Fibroblast of skin of left quadriceps (primary cell): ENCODE data around the gene OPRL1.

Experiments
- DNase-seq, 2 experiments: peaks; one replicate each; pipeline ENCODE4 v3.0.0-alpha.2; 2013; ENCODE audit warnings: low read depth in 2 of 2

The OPRL1 gene

DNA sequence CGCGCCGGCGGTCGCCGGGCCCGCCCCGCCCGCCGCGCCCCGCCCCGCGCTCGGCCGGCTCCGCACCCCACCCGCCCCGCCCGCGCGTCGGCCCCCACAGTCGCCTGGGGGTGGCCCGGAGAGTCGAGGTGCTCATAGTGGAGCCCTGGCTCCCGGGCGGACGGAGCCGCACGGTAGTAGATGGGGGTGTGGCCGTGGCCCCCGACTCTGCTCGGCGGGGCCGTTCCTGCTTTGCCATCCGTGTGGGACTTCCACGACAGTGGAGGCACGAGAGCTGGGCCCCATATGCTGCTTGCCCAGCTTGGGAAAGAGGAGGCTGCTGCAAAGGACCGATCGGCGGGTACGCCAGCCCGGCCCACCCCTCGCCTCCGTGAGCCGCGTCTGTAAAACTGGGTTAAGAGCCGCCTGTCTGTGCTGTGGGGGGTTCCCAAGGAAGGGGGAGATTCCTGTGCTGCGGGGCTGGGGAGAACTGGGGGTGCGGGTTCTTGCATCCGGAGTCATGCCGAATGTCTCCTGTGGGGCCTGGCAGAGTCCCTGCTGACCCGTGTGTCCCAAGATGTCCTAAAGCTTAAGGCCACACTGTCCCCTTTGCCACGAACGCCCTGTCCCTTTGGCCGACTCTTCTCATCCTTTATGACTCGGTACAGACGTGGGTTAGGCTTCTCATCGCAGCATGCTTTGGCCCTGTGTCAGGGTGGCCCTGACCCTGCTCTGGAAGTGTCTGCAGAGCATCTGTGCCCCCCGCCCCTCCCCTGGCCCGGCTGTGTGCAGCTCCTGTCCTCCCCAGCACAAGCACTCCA is at the start of gene OPRL1:
Gene OPRL1 (plus strand): TSS at position 70 of the 800 bp plus-strand sequence. CDS start 12,639 bp downstream, outside the sequence.
- DNase-seq: no peak

DNA sequence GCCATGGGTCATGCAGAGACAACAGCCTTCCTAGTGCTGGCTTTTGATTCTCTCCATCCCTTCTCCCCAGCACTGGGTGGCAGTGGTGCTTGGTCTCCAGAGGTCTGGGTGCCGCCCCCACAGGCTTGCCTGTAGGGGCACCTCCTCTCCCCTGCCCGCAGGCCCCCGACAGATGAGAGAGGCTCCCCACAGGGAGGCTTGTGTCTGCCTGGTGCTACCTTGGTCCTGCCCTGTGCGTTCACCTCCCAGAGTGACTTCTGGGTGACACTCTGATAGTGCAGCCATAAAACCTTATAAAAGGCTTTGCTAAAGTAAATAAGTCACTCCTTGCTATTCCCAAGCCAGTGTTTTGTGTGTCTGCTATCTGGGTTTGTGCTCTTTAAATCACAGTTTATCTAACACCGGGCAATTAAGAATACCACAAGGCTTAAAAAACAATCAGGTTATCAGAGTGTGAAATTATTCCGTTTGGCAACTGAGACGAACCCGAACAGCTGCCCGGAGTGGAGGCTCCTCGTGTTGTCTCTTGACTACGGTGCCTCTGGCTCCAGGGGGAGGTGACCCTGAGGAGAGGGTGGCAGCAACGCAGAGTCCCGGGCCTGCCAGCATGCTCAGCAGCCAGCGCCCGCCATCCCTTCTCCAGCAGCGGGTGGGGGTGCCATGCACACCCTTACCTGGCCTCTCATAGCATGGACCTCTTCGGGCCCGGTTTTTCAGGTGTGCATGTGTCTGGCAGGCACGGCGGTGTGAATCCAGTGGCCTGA is 49.3 kb upstream of the OPRL1 start:
- DNase-seq: no peak

GRCh38 chr20:64031822-64032314 is 48.0 kb upstream of the OPRL1 start:
- DNase-seq: no peak

- DNase-seq: no peak
Measured at GRCh38 chr20:64032706-64033624, 46.9 kb upstream of the OPRL1 start.

DNA sequence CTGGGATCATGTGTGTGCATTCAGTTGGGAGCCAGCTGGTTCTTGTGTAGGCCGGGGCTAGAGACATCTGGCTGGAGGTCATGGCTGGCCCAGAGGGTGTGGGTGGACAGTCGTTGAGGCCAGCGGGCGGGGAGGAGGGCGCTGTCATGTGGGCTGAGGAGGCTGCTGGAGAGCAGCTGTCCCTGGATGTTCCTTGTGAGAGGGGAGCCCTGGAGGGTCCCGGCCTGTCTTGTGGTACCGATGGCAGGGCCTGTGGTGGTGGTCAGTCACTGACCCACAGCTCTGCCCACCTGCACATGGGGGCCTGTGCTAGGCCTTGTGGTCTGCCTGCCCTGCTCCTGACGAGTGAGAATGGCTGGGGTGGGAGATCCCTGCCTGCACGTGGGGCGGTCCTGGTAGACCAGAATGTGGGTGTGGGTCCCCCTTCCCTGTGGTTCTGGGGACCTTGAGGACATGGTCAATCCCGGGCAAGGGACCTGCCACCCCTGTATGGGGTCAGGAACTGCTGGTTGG is 45.8 kb upstream of the OPRL1 start:
- no peak for DNase-seq

- no peak for DNase-seq
Measured at GRCh38 chr20:64035066-64035932, 44.6 kb upstream of the OPRL1 start.

DNA sequence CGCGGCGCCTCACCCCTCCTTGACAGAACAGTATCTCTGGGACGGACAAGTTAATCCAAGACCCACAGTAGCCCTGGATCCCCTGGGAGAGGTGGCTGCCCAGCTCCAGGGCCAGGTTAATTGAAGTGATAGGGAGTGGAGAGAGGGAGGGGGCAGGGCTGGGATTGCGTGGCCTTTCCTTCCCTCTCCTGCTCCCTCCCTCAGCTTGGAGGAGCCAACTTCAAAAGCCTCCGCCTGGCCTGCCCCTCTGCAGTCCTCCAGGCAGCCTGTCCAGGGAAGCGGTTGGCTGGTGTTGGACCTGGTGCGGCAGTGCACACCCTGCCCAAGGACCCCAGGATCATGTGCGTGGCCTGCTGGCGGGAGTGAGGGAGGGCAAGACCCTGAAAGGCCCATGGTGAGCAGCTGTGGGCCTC is 43.9 kb upstream of the OPRL1 start, which contains the start of gene C20orf204:
Gene C20orf204 (plus strand): TSS at position 250 of the 413 bp plus-strand sequence. CDS start 142 bp downstream, at position 392.
- DNase-seq: no peak

GRCh38 chr20:64036346-64037198 is 43.3 kb upstream of the OPRL1 start:
- DNase-seq: no peak

DNA sequence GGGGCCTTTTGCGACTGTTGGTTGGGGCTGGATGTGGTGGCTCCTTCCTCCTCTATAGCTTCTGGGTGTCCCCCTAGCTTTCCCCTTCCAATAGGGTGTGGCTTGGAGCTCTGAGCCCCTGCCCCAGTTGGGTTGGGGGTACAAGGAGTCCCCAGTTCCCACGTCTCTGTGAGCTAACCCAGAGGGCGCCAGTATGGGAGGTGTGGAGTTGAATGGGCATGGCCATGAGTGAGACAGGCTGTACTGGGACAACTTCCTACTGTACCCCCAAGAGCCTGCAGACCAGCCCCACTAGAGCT is 42.7 kb upstream of the OPRL1 start:
- no peak for DNase-seq

- no peak for DNase-seq
Measured at GRCh38 chr20:64037498-64038213, 42.2 kb upstream of the OPRL1 start.

- no peak for DNase-seq
Measured at GRCh38 chr20:64038224-64038564, 41.7 kb upstream of the OPRL1 start.

DNA sequence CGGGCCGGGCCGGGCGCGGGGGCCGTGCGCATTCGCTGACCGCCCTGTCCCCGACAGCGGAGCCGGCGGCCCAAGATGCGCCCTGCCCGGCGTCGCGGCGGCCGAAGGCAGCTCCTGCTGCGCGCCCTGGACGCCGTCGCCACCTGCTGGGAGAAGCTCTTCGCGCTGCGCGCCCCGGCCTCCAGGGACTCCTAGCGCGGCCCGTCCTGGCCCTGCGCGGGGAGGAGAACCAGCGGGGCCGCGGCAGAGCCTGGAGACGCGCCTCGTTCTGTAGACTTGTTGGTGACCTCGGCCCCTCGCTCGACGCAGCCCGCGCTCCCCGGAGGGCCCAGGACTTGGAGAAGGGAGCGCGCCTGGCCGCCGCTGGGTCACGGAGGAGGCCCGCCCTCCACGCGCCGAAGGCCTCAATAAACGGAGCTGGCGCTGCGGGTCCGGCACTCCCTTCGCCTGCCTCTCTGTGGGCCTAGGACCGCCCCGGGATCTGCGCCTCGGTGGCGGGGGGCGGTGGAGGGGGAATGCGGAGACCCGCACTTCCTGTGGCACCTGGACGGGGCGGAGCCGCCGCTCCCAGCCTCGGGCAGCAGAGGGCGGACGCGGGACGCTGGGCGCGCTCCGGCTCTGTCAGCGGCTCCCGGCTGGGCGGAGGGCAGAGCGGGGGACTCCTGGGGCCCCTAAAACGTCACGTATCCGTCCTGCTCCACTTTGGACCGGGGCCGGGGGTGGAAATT is 41.2 kb upstream of the OPRL1 start:
- no peak for DNase-seq

GRCh38 chr20:64039293-64040160 is 40.4 kb upstream of the OPRL1 start:
- DNase-seq: no peak

DNA sequence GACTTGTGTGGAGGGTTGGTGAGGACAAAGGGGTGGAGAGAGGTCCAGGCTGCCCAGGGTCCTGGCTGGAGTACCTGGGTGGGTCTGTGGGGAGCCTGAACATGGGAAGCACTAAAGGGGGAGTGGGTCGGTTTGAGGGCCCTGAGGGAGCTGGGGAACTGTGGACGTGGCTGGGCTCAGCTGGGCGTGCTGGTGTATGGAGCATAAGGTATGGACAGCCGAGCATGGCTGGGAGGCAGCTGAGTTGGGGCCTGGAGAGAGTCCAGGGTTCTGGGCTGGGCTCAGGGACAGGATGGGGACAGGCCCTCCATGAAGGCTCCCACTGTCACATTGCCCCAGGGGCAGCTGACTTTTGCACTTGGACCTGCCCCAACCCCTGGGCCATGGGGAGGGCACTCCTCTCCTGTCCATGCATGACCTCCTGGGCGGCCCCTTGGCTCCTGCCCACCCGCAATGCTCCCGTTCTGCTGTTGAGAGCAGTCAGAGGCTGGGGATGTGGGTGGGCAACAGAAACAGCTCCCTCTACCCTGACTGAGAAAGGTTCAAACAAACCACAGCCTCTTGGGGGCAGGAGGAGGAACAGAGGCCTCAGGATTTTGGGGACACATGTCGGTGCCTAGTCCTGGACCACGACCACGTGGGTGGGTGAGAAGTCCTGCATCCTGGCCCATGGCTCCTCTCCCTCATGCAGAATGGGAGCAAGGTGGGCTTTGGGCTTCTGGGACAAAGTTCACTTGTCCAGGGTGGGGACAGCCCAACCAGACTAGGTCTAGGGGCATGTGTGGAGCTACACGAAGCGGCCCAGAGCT is 39.4 kb upstream of the OPRL1 start:
- DNase-seq: no peak

DNA sequence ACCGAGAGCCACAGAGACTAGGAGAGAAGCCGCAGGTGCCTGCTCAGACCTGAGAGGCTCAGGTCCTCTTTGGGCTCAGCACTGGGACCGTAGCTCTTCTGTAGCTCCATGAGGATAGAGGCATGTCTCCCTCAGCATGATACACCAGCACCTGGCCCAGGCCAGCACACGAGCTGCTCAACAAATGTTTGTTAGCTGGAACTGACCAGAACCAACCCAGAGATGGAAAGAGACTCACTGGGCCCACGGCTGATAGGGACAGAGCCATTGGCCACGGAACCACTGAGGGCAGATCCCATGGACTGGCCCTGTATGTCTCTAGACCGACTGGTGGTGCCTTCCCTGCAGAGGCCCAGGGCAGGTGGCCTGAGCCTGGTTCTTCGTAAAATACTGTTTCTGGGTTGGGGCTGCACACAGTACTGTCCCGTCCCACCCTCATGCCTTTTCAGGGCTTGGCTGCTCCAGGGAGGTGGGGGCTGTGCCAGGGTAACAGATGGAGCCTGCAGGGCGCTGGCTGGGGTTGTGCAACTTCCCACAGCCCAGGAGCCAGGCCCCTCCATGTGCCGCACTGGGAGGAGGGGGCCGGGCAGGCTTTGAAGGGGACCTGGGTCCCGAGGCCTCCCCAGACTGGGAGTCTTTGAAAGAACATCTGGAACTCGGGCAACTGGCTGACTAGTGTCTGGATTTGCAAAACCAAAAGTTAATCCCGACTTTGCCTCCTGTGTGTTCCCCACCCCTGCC is 38.7 kb upstream of the OPRL1 start:
- DNase-seq: no peak

GRCh38 chr20:64041781-64042053 is 38.2 kb upstream of the OPRL1 start:
- DNase-seq: no peak
